GM19468 (cell line): ENCODE measurements around the gene SLC10A6.
"Not testable (repeated sequence)": the region's sequence is repeated elsewhere in the genome, so short reads cannot be mapped to it uniquely, and the experiment has no call there.

Experiments used
- ATAC-seq: cut with Tn5 transposase; IDR thresholded peaks from one replicate; pipeline ENCODE4 v1.9.1; 2021; ENCODE audit warnings: mild to moderate bottlenecking, moderate library complexity, moderate number of reproducible peaks; ENCODE audit not compliant: unreplicated experiment; ENCODE audit errors: extremely low read depth

The SLC10A6 gene, protein sequence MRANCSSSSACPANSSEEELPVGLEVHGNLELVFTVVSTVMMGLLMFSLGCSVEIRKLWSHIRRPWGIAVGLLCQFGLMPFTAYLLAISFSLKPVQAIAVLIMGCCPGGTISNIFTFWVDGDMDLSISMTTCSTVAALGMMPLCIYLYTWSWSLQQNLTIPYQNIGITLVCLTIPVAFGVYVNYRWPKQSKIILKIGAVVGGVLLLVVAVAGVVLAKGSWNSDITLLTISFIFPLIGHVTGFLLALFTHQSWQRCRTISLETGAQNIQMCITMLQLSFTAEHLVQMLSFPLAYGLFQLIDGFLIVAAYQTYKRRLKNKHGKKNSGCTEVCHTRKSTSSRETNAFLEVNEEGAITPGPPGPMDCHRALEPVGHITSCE

DNA sequence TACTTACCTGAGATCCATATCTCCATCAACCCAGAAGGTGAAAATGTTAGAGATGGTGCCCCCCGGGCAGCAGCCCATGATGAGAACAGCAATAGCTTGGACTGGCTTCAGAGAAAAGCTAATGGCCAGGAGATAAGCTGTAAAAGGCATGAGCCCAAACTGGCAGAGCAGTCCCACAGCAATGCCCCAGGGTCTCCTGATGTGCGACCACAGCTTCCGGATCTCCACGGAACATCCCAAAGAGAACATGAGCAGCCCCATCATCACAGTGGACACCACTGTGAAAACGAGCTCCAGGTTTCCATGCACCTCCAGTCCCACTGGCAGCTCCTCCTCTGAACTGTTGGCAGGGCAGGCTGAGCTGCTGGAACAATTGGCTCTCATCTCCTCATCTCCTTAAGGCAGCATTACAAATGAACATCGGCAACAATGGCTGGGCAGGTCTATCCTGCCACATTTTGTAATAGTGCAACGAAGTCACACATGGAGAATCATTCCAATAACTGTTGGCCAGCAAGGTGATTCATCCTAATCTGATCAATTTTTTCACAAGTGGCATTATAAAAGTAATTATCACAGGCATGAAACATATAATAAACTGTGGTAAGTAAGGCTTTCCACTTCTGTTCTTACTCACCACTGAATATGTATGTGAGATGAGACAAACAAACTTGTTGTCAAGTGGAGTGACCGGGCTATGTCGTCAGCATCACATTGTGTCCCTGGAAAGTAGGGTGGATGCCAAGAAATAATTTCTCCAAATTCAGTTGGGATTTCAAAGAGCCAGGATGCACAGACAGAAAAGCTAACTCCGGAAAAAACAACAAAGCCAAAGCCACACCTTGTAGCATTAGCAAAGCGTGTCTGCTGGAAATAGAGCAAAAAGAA, at the start of gene SLC10A6:
SLC10A6 (minus strand) TSS at position 653 of the 888 bp plus-strand sequence; CDS start at position 384, 269 bp downstream.
- no peak for ATAC-seq

DNA sequence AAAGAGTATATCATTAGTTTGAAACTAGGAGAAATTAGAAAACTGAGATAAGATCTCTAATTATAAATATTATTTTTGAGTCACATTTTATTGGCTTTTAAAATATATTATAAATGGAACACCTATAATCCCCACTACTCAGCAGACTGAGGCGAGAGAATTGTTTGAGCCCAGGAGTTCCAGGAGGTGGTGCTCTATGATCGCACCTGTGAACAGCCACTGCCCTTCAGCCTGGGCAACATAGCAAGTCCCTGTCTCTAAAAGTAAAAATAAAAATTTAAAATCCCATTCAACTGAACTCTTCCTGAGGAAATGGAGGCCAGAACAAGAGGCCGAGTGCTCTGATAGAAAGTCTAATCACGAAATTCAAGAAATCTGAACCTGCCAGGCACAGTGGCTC, 49.4 kb upstream of the SLC10A6 start:
- no peak for ATAC-seq

DNA sequence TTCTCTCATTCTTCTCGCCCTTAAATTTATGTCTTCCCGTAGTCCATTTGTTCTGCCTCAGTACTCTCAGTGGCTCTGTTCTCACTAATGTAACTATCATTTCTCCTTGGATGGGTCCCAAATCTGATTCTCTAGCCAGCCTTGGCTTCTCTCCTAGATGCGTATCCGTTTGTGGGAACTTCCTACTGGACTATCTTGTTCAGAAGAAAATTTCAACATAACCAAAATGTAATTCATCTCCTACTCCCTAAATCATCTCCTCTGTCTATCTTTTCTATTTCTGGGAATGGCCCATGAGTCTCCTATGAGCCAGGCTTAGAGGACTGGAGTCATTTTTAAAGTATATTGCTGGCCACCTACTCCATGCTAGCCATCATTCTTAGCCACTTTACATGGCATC, 47.4 kb upstream of the SLC10A6 start:
- ATAC-seq, result no peak

DNA sequence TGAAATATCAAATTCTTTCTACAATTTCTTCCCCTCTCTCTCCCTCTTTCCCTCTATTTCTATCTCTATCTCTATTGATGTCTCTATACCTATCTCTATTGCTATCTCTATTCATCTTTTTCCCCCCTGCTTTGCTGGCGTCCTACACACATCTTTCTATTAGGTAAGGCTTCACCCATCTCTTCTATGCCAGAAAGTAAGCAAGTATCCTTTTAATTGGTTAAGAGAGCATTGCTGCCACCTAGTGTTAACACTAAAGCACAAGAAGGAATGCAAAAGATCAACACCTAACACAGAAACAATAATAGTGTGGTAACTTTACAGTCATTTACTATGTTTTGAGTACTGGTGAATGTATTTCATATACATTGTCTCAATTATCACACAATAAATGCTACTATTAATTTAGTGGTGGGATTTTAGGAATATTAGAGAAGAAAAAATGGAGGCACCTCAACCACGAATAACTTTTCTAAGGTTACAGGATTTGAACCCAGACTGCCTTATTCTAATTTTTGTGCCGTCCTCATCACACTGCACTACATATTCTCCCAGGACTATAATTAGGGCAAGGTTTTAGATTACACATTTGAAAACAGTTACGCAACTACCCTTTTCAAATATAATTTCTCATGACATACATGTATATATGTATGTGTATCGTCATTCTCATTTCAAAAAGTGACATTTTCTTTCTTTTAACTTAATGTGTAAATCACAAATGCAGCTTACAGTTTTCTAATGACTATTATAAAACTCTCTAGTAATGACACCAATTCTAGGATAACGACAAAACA, 46.7 kb upstream of the SLC10A6 start:
- no peak for ATAC-seq

DNA sequence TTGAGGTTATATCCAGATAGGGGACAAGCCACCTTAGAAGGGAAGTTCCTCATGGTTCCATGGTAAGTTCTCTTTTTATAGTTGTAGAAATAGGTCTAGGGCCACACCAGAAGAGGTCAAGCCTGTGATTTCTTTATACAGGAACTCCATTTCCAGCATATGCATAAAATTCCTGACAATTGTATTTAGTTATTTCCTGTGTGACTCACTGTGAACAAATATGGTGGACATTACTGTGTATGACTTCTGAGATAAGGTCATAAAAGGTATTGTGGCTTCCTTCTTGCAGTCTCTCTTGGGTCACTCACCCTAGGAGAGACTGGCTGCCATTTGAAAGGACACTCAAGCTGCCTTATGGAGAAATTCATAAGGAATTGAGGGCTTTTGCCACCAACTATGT, 45.3 kb upstream of the SLC10A6 start:
- no peak for ATAC-seq

DNA sequence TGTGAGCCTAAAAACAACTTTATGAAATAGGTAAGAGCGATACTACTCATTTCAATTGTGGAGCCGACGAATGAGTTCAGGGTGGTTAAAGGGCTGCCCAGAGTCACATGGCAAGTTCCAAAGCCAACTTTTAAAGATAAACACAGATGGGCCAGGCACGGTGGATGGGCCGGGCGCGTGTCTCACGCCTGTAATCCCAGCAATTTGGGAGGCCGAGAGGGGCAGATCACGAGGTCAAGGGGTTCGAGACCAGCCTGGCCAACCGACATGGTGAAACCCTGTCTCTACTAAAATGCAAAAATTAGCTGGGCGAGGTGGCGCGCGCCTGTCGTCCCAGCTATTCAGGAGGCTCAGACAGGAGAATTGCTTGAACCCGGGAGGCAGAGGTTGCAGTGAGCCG, 44.0 kb upstream of the SLC10A6 start:
- ATAC-seq, result no peak

DNA sequence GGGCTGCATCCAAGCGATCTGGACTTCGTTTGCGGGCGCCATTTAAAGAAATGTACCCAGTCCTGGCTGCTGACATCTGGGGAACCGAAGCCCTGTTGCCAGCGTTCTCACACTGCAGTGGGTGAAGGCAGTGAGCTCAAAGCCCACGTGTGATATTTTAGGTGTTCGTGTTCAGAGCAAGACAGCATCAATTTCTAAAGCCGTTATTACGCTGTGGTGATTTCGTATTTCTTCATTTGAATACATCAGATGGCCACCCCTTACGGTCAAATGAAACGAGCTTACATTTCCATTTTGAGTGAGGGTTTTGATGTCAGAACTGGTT, 43.4 kb upstream of the SLC10A6 start:
- no peak for ATAC-seq

DNA sequence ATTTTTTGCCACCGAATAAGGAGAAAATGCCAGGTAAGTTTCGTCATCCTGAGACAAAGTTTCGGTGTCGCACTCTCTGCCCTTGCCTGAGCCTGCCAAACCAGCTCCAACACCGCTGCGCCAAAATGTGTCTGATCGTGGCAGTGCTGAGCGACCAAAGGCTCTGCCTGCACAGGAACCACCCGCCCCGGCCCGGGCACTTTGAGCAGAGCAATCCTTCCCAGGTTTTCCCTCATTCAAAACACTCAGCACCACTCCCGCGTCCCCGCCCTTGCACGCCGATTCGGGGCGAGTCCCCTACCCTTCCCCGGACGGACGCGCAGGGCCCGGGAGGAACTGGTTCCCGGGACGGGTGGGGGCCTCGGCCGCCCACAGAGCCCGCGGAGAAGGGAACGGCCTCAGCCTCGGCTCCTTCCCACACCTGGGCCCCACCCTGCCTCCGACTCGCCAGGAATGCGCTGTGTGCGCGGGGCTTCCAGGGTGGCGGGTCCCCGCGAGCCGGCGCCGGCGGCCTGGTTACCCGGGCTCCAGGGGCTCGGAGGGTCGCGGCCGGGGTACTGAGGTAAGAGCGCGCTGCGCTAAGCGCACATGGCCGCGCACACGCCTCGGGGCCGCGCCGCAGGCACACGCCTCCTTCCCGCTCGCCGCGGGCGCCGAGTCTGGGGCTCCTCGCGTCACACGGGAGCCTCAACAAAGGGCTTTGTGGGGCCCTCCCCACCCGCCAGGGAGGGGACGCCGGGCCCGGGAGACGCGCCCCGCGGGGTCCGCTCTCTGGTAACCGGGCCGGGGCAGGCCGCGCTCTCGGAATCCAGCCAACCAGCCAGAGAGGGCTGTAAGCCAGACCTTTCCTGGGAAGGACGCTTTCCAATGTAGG, 42.8 kb upstream of the SLC10A6 start, which contains the start of gene C4orf36:
C4orf36 (minus strand) TSS at position 661 of the 874 bp plus-strand sequence. CDS start 902 bp downstream, outside the sequence.
- peak; percentile 24 for ATAC-seq

DNA sequence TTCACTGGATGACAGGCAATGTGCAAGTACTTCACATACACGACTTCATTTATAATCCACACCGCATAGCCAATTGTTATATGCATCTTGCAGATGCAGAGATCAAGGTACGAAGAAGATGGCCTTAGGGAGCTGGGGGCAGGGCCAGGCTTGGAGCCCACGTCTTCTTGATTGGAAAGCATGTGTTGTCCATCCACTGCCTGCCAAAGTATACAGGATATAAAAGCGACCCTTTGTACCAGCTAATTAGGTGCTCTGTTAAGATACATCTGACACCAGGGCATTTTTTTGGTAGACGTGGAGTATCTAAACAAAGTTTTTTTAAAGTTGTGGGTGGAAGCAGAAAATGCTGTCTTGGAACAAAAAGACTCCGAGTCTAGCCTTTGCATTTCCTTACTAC, 41.6 kb upstream of the SLC10A6 start:
- ATAC-seq, result no peak

DNA sequence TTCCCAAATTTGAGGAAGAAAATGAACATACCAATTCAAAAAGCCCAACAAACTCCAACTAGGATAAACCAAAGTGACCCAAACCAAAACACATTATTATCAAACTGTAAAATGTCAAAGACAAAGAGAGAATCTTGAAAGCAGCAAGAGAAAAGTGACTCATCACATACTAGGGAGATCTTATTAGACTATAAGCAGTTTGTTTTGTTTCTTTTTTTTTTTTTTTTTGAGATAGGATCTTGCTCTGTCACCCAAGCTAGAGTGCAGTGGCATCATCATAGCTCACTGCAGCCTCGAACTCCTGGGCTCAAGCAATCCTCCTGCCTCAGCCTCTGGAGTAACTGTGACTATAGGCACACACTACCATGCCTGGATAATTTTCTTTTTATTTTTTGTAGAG, 30.5 kb upstream of the SLC10A6 start:
- no peak for ATAC-seq

DNA sequence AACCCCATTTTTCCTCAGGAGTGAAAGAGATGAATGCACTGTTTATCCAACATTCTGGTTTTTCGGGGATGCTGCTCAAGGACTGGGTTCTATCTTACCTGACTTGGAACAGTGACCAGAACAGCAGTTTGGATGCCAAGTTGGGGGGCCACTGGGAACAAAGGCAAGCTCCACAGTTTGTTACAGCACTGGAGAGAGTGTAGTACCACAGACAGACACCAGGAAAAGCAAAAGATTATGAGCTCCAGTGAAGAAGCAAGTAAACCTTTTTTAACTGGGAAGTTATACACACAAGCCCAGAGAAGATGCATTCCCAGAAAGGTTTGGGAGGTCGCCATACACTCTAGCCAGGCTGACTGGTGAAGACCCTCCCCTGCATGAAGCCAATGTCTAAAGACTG, 29.5 kb upstream of the SLC10A6 start:
- ATAC-seq, result no peak

DNA sequence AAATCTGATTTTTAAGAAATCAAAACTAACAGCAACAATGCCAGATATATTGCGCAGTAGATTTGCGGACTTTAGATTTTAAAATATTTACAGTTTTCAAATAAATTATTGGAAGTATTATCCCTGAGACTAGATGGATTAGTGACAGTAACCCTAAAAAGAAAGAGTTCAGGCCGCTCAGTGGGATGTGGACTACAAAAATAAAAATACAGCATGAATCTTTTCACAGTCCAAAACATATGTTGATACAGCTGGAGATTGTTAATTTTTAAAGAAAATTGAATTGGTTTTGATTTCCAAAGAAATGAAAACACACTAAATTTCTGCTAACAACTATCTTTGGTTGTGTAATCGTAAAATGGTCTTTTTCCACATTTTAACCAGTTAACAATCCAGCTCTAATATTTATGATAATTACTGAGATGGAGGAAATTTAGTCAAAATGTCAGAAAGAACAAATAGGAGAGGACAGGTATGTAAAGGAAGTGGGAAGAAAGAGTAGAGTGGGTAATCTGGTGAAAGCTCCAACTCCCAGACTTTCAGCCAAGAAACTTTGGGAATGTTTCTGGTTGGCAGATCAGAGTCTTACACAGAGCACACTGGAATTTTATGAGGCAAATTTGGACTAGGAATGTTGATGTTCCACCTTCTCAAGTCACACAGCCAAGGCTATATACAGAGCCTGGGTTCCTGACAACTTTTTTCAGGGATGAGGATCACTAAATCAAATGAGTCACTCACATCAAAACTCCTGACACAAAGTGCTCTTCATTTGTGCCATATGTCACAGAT, 27.9 kb upstream of the SLC10A6 start:
- no peak for ATAC-seq

DNA sequence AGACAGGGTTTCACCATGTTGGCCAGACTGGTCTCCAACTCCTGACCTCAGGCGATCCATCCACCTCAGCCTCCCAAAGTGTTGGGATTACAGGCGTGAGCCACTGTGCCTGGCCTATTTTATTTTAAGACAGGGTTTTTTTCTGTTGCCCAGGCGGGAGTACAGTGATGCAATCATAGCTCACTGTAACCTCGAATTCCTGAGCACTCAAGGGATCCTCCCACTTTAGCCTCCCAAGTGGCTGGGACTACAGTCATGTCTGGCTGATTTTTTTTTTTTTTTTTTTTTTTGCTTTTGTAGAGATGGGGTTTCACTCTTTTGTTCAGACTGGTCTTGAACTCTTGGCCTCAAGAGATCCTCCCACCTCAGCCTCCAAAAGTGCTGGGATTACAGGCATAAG, 26.3 kb upstream of the SLC10A6 start:
- ATAC-seq, result not testable (repeated sequence)

DNA sequence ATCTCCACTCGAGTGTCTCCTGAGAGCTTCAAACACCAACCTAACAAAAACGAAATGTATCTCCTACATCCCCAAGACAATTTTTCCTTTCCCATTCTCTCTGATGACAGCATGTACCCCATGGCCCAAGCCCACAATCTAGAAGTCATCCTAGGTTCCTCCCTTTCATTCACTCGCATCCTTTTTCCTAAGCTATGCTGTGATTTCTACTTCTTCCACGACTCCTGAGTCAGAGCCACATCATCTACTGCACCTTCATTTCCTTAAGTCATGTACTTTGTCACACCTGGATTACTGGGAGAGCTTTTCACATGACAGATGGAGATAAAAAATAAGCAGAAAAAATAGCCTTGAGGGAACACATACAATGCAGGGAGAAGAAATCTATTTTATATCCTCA, 23.0 kb upstream of the SLC10A6 start:
- ATAC-seq, result no peak

DNA sequence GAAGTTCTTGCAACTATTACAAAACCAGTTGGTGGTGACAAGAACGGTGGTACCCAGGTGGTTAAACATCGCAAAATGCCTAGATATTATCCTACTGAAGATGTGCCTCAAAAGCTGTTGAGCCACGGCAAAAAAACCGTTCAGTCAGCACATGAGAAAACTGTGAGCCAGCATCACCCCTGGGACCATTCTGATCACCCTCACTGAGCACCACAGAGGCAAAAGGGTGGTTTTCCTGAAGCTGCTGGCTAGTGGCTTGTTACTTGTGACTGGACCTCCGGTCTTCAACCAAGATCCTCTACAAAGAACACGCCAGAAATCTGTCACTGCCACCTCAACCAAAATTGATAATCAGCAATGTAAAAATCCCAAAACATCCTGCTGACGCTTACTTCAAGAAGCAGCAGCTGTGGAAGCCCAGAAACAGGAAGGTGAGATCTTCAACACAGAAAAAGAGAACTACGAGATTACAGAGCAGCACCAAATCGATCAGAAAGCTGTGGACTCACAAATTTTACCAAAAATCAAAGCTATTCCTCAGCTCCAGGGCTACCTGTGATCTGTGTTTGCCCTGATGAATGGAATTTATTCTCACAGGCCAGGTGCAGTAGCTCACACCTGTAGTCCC, 21.4 kb upstream of the SLC10A6 start:
- no peak for ATAC-seq

DNA sequence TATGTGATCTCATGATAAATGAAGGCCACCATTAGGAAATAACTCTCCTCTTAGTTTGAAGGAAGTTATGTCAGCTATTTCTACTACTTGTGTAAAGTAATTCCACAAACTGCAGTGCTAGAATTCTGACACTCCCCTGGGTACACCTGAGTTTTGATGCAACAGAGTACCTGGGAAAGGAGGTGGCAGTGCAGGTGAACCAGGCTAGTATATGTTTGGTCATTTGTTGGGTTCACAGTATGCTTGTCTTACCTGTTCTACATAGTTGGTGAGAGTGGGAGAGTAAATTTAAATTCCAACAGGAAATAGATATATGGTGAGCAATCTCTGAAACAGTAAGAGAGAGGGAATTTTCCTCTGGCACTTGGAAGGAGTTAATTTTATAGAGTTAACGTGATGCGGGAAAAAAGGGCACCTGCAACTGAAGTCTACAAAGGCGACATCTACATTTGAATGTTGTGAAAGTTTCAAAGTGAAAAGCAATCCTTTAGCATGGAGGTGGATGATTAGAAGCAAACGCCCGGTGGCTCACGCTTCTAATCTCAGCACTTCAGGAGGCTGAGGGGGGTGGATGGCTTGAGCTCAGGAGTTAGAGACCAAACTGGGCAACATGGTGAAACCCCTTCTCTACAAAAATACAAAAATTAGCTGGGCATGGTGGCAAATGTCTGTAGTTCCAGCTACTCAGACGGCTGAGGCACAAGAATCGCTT, 8.3 kb upstream of the SLC10A6 start:
- no peak for ATAC-seq

DNA sequence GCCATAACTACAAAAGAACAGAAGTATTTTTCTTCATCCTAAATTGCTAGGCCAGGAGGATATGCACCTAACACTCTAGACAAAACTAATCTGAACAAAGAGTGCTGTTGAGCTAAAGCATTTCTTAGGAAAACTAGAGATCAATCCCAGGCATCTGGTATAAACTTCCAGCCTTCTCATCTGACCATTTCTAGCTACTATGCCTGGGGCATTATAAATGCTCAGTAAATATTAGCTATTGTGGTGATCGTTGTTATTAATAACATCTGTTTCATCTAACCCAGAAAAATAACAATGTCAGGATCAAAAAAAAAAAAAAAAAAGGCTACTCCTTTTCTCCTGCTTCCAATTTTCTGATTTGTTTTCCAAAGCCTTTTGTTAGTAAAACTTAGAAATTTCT, 7.7 kb upstream of the SLC10A6 start:
- ATAC-seq, result no peak

DNA sequence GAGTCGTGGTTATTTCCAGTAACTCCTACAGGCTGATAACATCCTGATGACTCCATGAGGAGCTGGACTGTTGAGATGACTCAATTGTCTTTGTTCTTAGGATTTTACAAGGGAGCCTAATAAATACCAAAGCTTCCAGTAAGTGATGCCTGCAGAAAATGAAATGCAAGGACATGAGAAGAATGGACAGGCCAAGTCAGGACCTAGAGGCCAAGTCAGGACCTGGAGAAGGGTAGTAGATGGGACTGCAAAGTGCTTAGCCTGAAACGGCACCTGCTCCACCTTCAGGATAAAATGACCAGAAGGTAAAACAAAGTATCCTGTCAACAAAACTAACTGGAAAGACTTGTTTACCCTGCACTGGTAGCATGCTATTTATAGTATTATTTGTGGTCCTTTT, 6.4 kb upstream of the SLC10A6 start:
- no peak for ATAC-seq
